ENCODE measurements around the gene EFCAB13.

DNA sequence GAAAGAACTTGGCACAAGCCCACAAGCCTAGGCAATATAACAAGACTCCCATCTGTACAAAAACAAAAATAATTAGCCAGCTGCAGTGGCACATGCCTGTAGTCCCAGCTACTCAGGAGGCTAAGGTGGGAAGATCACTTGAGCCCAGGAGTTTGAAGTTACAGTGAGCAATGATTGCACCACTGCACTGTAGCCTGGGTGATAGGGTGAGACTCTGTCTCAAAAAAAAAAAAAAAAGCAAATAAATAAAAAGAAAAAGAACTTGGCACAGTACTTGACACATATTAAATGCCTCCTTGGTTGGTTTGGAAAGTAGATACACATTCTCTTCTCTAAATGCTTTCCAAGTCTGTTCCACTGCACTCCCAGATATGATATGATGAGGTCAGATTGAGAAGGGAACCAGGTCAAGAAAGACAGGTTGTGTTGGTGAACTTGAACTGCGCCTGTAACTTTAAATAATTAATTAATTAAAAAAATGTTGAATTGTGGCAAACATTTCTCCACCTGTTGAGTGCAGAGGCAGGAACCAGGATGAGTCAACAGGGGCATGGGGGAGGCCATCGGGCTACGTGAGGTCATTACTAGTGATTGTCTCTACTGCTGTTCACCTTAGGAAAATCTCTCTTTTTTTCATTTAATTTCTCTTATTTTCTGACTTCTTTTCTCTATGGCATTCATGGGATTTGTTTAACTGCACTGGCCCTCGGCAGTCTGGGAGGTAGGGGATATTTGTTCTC is 25.9 kb upstream of the EFCAB13 start:
- TF ChIP-seq, protein P1, sequence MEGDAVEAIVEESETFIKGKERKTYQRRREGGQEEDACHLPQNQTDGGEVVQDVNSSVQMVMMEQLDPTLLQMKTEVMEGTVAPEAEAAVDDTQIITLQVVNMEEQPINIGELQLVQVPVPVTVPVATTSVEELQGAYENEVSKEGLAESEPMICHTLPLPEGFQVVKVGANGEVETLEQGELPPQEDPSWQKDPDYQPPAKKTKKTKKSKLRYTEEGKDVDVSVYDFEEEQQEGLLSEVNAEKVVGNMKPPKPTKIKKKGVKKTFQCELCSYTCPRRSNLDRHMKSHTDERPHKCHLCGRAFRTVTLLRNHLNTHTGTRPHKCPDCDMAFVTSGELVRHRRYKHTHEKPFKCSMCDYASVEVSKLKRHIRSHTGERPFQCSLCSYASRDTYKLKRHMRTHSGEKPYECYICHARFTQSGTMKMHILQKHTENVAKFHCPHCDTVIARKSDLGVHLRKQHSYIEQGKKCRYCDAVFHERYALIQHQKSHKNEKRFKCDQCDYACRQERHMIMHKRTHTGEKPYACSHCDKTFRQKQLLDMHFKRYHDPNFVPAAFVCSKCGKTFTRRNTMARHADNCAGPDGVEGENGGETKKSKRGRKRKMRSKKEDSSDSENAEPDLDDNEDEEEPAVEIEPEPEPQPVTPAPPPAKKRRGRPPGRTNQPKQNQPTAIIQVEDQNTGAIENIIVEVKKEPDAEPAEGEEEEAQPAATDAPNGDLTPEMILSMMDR (IDR thresholded peaks at IDR 0.05; ENCODE audit: low read length), result no peak
- TF ChIP-seq EZH2 (optimal IDR thresholded peaks at IDR 0.05; ENCODE audit: low read depth, low read length) (no peak), EZH2phosphoT487 (IDR thresholded peaks at IDR 0.05; ENCODE audit: low read length) (no peak)

Measured in MM.1S (cell line).